Right lobe of liver (tissue), 4 donors: ENCODE data around the gene ID2.

ENCODE experiments used
- POLR2A ChIP-seq: fragments of 450-650 bp; IDR thresholded peaks from one replicate; pipeline ENCODE4 v1.6.1; 2017; ENCODE audit warnings: antibody characterized with exemption, mild to moderate bottlenecking
- TF ChIP-seq, protein P1 (sequence below), 4 donors: fragments of 200-600 bp in 3 of 4; fragments of 450-650 bp in 1 of 4; IDR thresholded peaks; one replicate each; pipeline versions ENCODE4 v1.5.1 to v1.8.0; 2016 to 2022; ENCODE audit warnings: antibody characterized with exemption in 4 of 4, mild to moderate bottlenecking in 2 of 4
- donor health status: DM: no; HTN: no; CAD: no.
- donor health status: DM: no; HTN: no; CAD: no.
- donor health status: DM: no; HTN: yes; CAD: no.

DNA sequence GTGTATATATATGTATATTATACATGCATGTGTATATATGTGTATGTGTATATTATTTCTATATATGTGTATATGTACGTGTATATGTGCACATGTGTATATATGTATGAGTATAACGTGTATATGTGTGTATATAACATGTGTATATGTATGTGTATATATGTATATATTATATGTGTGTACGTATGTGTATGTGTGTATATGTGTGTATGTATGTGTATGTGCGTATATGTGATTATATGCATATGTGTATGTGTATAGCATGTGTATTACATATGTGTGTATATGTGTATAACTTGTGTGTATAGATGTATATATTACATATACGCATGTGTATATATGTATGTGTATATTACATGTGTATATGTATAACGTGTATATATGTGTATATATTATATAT, 32.1 kb upstream of the ID2 start:
- TF ChIP-seq, protein P1, sequence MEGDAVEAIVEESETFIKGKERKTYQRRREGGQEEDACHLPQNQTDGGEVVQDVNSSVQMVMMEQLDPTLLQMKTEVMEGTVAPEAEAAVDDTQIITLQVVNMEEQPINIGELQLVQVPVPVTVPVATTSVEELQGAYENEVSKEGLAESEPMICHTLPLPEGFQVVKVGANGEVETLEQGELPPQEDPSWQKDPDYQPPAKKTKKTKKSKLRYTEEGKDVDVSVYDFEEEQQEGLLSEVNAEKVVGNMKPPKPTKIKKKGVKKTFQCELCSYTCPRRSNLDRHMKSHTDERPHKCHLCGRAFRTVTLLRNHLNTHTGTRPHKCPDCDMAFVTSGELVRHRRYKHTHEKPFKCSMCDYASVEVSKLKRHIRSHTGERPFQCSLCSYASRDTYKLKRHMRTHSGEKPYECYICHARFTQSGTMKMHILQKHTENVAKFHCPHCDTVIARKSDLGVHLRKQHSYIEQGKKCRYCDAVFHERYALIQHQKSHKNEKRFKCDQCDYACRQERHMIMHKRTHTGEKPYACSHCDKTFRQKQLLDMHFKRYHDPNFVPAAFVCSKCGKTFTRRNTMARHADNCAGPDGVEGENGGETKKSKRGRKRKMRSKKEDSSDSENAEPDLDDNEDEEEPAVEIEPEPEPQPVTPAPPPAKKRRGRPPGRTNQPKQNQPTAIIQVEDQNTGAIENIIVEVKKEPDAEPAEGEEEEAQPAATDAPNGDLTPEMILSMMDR (IDR thresholded peaks at IDR 0.05), result no peak
- no peak for TF ChIP-seq POLR2A
